Natural killer cell treated with Interleukin-12 subunit alpha and Interleukin-12 subunit beta and Interleukin-15 and Interleukin-18, amount 100 ng/mL, for 72 hours (primary cell): Measurements from ENCODE around the gene SLC48A1. TPM values are rescaled to one million over a fixed set of nuclear protein-coding genes. Genes with fewer than 3 reads are reported as not detected.

Source experiments
- ATAC-seq, 2 donors: fragments of 150-1000 bp; cut with Tn5 transposase in 1 of 2; sonication (Bioruptor Pico), chemical (Tn5 transposase) in 1 of 2; 2 replicates each; pipeline ENCODE4 v1.10.0; 2021
- DNase-seq: peaks from one replicate; pipeline ENCODE4 v3.0.0; 2022; ENCODE audit warnings: low spot score
- H3K27ac Mint-ChIP-seq, 2 donors: 1 replicate in 1 of 2; 2 replicates in 1 of 2; pipeline ENCODE4 v1.8.0; 2022; ENCODE audit warnings: mixed read lengths in 2 of 2, mild to moderate bottlenecking in 1 of 2, moderate library complexity in 1 of 2
- H3K27me3 Mint-ChIP-seq, 2 donors: 1 replicate in 1 of 2; 2 replicates in 1 of 2; pipeline ENCODE4 v1.8.0; 2022; ENCODE audit warnings: mixed read lengths in 2 of 2
- H3K36me3 Mint-ChIP-seq: one replicate; pipeline ENCODE4 v1.8.0; 2022; ENCODE audit warnings: mixed read lengths
- H3K4me1 Mint-ChIP-seq, 2 donors: 1 replicate in 1 of 2; 2 replicates in 1 of 2; pipeline ENCODE4 v1.8.0; 2022; ENCODE audit warnings: low read depth in 2 of 2, mixed read lengths in 2 of 2, mild to moderate bottlenecking in 1 of 2
- H3K4me3 Mint-ChIP-seq: one replicate; pipeline ENCODE4 v1.8.0; 2022; ENCODE audit warnings: mixed read lengths
- H3K9me3 Mint-ChIP-seq: 2 replicates; pipeline ENCODE4 v1.8.0; 2022; ENCODE audit warnings: mixed read lengths
- total RNA-seq, 2 donors: library from RNA; stranded (reverse); gene quantifications; one replicate each; pipeline ENCODE4 v1.2.3, GENCODE V29; 2022

SLC48A1 gene
- total RNA-seq, 2 donors from 2014 or later = 5.1 to 9.8 TPM

DNA sequence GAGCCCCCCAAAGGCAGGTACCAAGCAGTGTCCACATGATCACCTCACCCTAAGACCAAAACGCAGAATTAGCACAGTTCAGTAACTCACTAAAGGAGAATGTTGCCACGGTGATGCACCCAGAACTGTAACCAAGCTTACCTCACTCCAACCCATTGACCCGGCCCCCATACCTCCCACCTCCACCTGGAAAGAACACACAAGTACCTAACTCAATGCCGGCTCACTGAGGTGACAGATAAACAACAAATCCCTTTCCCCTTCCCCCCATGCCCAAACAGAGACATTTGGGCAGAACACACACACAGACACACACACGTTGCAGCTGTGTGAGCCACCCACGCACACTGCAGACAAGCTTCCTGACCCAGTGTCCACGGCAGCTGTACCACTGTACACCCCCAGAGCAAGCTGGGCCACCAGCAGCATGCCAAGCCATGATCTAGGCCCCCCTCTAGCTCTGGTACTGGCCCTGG, 15.6 kb upstream of the SLC48A1 start:
- H3K27ac Mint-ChIP-seq = no peak overlapping the region
- DNase-seq = no peak
- no peaks in the 10 kb centered on the region for H3K9me3 Mint-ChIP-seq
- H3K4me1 Mint-ChIP-seq = peaks cover 15 to 16% of the 10 kb centered on the region in 2 donors
- no peaks in the 10 kb centered on the region for H3K36me3 Mint-ChIP-seq
- peaks cover 0 to 2% of the 10 kb centered on the region in 2 donors for H3K27me3 Mint-ChIP-seq
- no peak overlapping the region for H3K4me3 Mint-ChIP-seq
- no peak for ATAC-seq

DNA sequence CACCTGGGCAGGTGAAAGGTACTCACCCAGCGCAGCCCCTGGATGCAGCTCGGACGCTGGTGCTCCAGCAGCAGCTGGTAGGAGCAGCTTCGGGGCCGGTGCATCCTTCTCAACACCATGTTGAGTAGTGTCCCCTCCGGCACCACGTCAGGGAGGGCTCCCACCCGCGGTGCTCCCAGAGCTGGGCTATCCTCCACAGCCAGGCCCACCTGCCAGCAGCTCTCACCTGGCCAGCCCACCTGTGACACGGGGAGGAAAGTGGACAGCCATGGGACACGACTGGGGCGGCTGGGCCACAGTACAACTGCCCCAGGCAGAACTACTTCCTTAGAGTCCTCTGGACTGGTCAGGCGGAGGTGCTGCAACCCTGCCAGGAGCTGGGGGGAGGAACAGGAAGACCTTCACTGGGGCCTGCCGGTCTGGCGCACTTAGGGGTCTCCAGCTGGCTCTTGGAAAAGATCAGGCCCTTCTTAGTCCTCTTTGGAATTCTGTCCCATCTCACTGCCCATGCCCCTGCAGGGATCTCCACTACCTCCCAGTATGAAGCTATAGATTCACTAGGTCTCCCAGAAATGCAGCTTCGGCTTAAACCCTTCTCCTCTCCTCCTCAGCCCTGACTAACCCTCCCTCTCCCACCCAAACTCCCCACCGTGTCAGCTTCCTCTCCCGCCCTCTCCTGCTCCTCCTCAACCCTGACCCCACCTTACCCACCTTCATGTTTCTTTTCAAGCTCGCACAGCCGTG, 15.0 kb upstream of the SLC48A1 start:
- Mint-ChIP-seq H3K27me3 (peaks cover 0 to 2% of the 10 kb centered on the region in 2 donors), H3K4me3 (peak overlapping the region; percentile 65), H3K4me1 (peaks cover 15 to 16% of the 10 kb centered on the region in 2 donors), H3K27ac (no peak overlapping the region), H3K36me3 (no peaks in the 10 kb centered on the region), H3K9me3 (no peaks in the 10 kb centered on the region)
- ATAC-seq (no peak), DNase-seq (no peak)

GRCh38 chr12:47758584-47758833, 14.5 kb upstream of the SLC48A1 start:
- Mint-ChIP-seq H3K27ac (no peak overlapping the region), H3K36me3 (no peaks in the 10 kb centered on the region), H3K4me1 (peaks cover 15 to 16% of the 10 kb centered on the region in 2 donors), H3K9me3 (no peaks in the 10 kb centered on the region), H3K27me3 (peaks cover 0 to 2% of the 10 kb centered on the region in 2 donors), H3K4me3 (peak overlapping the region; percentile 65)
- ATAC-seq (no peak), DNase-seq (no peak)

GRCh38 chr12:47758834-47759690, 14.0 kb upstream of the SLC48A1 start, which contains the start of gene RAPGEF3:
TSS of gene RAPGEF3 (minus strand) at chr12:47758880. CDS start at chr12:47758556, 324 bp downstream.
- peak within 1 kb of the TSS; percentile 65 for H3K4me3 Mint-ChIP-seq
- DNase-seq = peak; percentile 90
- H3K4me1 Mint-ChIP-seq = peaks cover 15 to 16% of the 10 kb centered on the region in 2 donors
- H3K27me3 Mint-ChIP-seq = peaks cover 0 to 2% of the 10 kb centered on the region in 2 donors
- ATAC-seq = peak; percentile 83 to 90
- no peaks in the 10 kb centered on the region for H3K36me3 Mint-ChIP-seq
- no peak within 1 kb of the TSS for H3K27ac Mint-ChIP-seq
- no peaks in the 10 kb centered on the region for H3K9me3 Mint-ChIP-seq

DNA sequence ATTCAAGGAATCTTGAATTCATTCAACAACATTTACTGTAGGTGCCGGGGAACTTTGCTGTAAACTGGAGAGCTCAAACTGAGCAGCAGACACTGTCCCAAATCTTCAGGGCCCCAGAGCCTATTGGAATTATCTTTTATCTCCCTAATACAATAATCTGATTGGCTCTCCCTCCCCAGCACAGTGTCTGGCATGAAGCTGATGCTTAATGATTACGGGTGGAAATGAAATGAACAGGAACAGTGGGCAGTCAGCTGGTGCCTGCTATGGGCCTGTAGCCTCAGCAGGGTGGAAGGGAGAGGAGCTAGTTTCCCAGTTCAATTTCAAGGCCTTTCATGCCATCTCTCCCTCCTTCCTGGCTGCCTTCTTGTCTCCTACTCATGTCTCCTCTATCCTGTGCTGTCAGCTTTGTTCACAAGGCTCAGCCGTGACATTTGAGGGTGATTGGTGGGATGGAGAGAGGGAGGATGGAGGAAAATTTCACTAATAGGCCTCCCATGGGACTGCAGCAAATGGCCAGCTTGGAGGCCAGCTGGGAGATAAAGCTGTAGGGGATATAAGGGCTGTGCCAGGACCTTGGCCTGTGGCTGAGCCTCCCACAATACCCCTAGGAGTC, 10.1 kb upstream of the SLC48A1 start:
- Mint-ChIP-seq H3K36me3 (no peaks in the 10 kb centered on the region), H3K27ac (no peak overlapping the region), H3K27me3 (peaks cover 0 to 7% of the 10 kb centered on the region in 2 donors), H3K4me3 (no peak overlapping the region), H3K4me1 (peaks cover 0 to 5% of the 10 kb centered on the region in 2 donors), H3K9me3 (no peaks in the 10 kb centered on the region)
- ATAC-seq = no peak
- DNase-seq = no peak

GRCh38 chr12:47763481-47764346, 9.3 kb upstream of the SLC48A1 start:
- Mint-ChIP-seq H3K9me3 (no peaks in the 10 kb centered on the region), H3K27ac (peak overlapping the region in 1 of 2 donors; percentile 48), H3K27me3 (peaks cover 0 to 7% of the 10 kb centered on the region in 2 donors), H3K4me1 (peaks cover 0 to 2% of the 10 kb centered on the region in 2 donors), H3K36me3 (no peaks in the 10 kb centered on the region), H3K4me3 (no peak overlapping the region)
- no peak for DNase-seq
- no peak for ATAC-seq

GRCh38 chr12:47766502-47767215, 6.4 kb upstream of the SLC48A1 start:
- ATAC-seq (no peak), DNase-seq (no peak)
- Mint-ChIP-seq H3K27ac (no peak overlapping the region), H3K4me3 (no peak overlapping the region), H3K9me3 (no peaks in the 10 kb centered on the region), H3K36me3 (no peaks in the 10 kb centered on the region), H3K27me3 (peaks cover 0 to 5% of the 10 kb centered on the region in 2 donors), H3K4me1 (peaks cover 0 to 2% of the 10 kb centered on the region in 2 donors)

GRCh38 chr12:47767216-47767724, 5.8 kb upstream of the SLC48A1 start:
- ATAC-seq (peak; percentile 45 to 60), DNase-seq (no peak)
- Mint-ChIP-seq H3K27me3 (peaks cover 0 to 5% of the 10 kb centered on the region in 2 donors), H3K27ac (no peak overlapping the region), H3K4me3 (no peak overlapping the region), H3K9me3 (no peaks in the 10 kb centered on the region), H3K36me3 (no peaks in the 10 kb centered on the region), H3K4me1 (peaks cover under 1 to 2% of the 10 kb centered on the region in 2 donors)

GRCh38 chr12:47768323-47768811, 4.7 kb upstream of the SLC48A1 start:
- Mint-ChIP-seq H3K27me3 (peaks cover 0 to 7% of the 10 kb centered on the region in 2 donors), H3K4me3 (no peak overlapping the region), H3K9me3 (no peaks in the 10 kb centered on the region), H3K4me1 (peaks cover 5% of the 10 kb centered on the region in 2 donors), H3K27ac (no peak overlapping the region), H3K36me3 (no peaks in the 10 kb centered on the region)
- ATAC-seq (no peak), DNase-seq (no peak)

DNA sequence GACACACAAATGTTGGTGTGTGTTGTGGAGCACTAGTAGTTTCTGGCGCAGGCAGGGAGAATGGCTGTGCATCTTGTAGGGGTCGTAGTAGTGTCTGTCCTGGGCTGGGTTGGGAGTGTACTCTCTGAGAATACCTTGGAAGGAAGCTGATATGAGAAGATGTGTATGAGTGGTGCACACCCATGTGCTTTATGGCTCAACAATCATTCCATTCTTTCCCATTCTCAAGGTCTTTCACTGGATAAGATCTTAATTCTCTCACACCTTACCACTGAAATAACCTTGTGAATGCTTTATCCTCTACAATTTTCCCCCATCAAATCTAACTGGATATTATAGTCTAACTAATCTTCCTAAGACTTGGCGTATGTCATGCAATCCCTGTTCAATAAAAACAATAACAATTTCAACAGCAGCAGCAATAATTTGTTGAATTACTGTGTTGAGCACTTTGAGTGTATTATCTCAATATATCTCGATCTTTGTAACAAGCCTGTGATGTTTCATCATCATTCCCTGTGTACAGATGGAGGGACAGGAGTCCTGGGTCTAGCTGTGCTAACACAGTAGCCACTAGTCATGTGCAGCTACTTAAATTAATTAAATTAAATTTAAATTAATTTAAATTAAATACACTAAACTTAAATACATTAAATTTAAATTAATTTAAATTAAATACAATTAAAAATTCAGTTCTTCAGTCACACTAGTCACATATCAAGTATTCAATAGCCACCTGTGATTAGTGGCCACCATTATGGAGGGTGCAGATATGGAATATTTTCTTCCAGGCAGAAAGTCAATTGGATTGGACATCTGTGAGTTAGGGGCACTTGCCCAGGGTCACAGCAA, 3.6 kb upstream of the SLC48A1 start:
- Mint-ChIP-seq H3K4me3 (no peak overlapping the region), H3K4me1 (peaks cover 8 to 11% of the 10 kb centered on the region in 2 donors), H3K9me3 (no peaks in the 10 kb centered on the region), H3K27me3 (peaks cover 0 to 7% of the 10 kb centered on the region in 2 donors), H3K36me3 (no peaks in the 10 kb centered on the region), H3K27ac (no peak overlapping the region)
- DNase-seq = no peak
- no peak for ATAC-seq

DNA sequence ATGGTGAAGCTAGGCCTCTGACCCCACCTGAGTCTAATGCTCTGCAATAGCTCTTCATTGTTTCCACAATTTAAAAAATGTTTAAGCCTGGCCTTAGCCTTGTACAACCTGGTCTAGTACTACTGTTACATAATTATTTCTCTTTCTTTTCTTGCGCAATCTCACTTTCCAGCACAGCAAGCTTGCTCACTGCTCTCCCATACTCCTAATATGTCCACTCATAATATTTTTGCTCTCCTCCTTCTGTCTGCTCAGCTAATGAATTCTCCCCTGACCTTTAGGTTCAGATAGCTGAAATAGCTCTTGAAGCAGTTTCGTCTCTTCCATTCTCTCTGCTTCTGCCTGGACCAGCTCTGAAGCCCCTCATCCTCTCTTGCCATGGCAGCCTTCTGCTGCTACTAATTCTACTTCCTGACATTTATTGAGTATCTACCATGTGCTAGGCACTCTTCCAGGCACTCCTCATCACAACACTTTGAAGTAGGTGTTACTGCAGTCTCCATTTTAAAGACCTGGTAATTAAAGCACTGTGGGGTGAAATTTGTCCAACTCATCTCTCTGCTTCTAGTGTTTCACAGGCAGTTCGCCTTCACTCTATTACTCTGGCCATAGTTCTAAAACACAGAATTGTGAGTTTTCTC, 2.8 kb upstream of the SLC48A1 start:
- Mint-ChIP-seq H3K36me3 (no peaks in the 10 kb centered on the region), H3K4me1 (peaks cover 14 to 15% of the 10 kb centered on the region in 2 donors), H3K9me3 (no peaks in the 10 kb centered on the region), H3K4me3 (no peak overlapping the region), H3K27me3 (peaks cover 0 to 7% of the 10 kb centered on the region in 2 donors), H3K27ac (no peak overlapping the region)
- DNase-seq (no peak), ATAC-seq (no peak)
